IPS-18c (cell line): Measurements from ENCODE around the gene MSLN.
A peak's percentile ranks its signal among the peaks of the same experiment; 100 is the strongest.

Experiments
- H3K4me3 ChIP-seq: 2 replicates; pipeline ENCODE4 v1.7.0; 2013; ENCODE audit warnings: low read depth, mild to moderate bottlenecking, low read length, moderate library complexity; ENCODE audit not compliant: insufficient read depth
- H3K9me3 ChIP-seq: one replicate; pipeline ENCODE4 v1.6.1; 2013; ENCODE audit warnings: mild to moderate bottlenecking, low read length, moderate library complexity; ENCODE audit not compliant: control insufficient read depth, insufficient read depth

The MSLN gene

GRCh38 chr16:778447-778846, 17.9 kb downstream of the MSLN start:
- Histone ChIP-seq H3K4me3 (no peak overlapping the region), H3K9me3 (no peaks in the 10 kb centered on the region)

- H3K4me3 ChIP-seq = no peak overlapping the region
- no peaks in the 10 kb centered on the region for H3K9me3 ChIP-seq
Observed at GRCh38 chr16:778909-779527, 18.5 kb downstream of the MSLN start.

GRCh38 chr16:779561-779960, 19.0 kb downstream of the MSLN start:
- no peak overlapping the region for H3K4me3 ChIP-seq

GRCh38 chr16:780296-780695, 19.8 kb downstream of the MSLN start:
- Histone ChIP-seq H3K4me3 (no peak overlapping the region), H3K9me3 (no peaks in the 10 kb centered on the region)

More at GRCh38 chr16:779561-779960, 19.0 kb downstream of the MSLN start:
- H3K9me3 ChIP-seq = no peaks in the 10 kb centered on the region

GRCh38 chr16:781346-782010, 20.9 kb downstream of the MSLN start:
- Histone ChIP-seq H3K9me3 (no peaks in the 10 kb centered on the region), H3K4me3 (no peak overlapping the region)

GRCh38 chr16:782258-782657, 21.7 kb downstream of the MSLN start:
- Histone ChIP-seq H3K4me3 (no peak overlapping the region), H3K9me3 (no peaks in the 10 kb centered on the region)

- Histone ChIP-seq H3K4me3 (no peak overlapping the region), H3K9me3 (no peaks in the 10 kb centered on the region)
Observed at GRCh38 chr16:782766-783403, 22.4 kb downstream of the MSLN start.

GRCh38 chr16:783404-784161, 23.0 kb downstream of the MSLN start:
- no peaks in the 10 kb centered on the region for H3K9me3 ChIP-seq
- no peak overlapping the region for H3K4me3 ChIP-seq

GRCh38 chr16:784431-784830, 23.9 kb downstream of the MSLN start:
- Histone ChIP-seq H3K4me3 (no peak overlapping the region), H3K9me3 (no peaks in the 10 kb centered on the region)

- no peaks in the 10 kb centered on the region for H3K9me3 ChIP-seq
- H3K4me3 ChIP-seq = no peak overlapping the region
Observed at GRCh38 chr16:785563-786535, 25.3 kb downstream of the MSLN start.

GRCh38 chr16:787321-787966, 26.9 kb downstream of the MSLN start:
- Histone ChIP-seq H3K9me3 (no peaks in the 10 kb centered on the region), H3K4me3 (peak overlapping the region; percentile 92)

- H3K4me3 ChIP-seq = peak within 1 kb of the TSS; percentile 92
- H3K9me3 ChIP-seq = no peaks in the 10 kb centered on the region
Observed at GRCh38 chr16:787978-788398, 27.5 kb downstream of the MSLN start, which contains the start of gene RPUSD1. TSS of gene RPUSD1 (minus strand) at chr16:788381. CDS start at chr16:787737, 644 bp downstream.

- Histone ChIP-seq H3K9me3 (no peaks in the 10 kb centered on the region), H3K4me3 (peak within 1 kb of the TSS; percentile 92)
Observed at GRCh38 chr16:788399-789126, 28.0 kb downstream of the MSLN start, which contains the start of gene CHTF18. TSS of gene CHTF18 (plus strand) at chr16:788620. CDS start at chr16:788685, 65 bp downstream.

GRCh38 chr16:789191-789850, 28.8 kb downstream of the MSLN start:
- peak overlapping the region; percentile 79 for H3K4me3 ChIP-seq
- no peaks in the 10 kb centered on the region for H3K9me3 ChIP-seq

- Histone ChIP-seq H3K9me3 (no peaks in the 10 kb centered on the region), H3K4me3 (no peak overlapping the region)
Observed at GRCh38 chr16:790086-790485, 29.6 kb downstream of the MSLN start.
